Amniotic stem cell (primary cell): ENCODE data around the gene AHCYL2.
A peak's percentile ranks its signal among the peaks of the same experiment; 100 is the strongest.
"Not testable (repeated sequence)": the region's sequence is repeated elsewhere in the genome, so short reads cannot be mapped to it uniquely, and the experiment has no call there.

Experiments used
- DNase-seq: peaks from one replicate; lab custom pipeline; 2025; lab: John Stamatoyannopoulos, UW

AHCYL2 gene

GRCh38 chr7:129209067-129209926 lies 15.5 kb upstream of the AHCYL2 start:
- no peak for DNase-seq

GRCh38 chr7:129210256-129210988 lies 14.4 kb upstream of the AHCYL2 start:
- DNase-seq = no peak

- no peak for DNase-seq
Measured at GRCh38 chr7:129210989-129211312, 13.9 kb upstream of the AHCYL2 start.

DNA sequence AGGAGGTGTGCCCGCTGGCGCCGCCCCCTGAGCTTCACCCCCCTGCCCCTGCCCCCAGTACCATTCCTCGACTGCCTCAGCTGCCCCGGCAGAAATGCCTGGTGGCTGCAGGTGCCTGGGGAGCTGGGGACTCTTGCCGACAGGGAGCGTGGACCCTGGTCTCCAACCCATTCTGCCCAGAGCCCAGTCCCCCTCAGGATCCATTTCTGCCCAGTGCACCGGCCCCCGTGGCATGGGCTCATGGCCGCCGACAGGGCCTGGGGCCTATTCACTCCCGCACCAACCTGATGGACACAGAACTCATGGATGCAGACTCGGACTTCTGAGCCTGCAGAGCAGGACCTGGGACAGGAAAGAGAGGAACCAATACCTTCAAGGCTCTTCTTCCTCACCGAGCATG lies 12.7 kb upstream of the AHCYL2 start:
- DNase-seq = no peak

DNA sequence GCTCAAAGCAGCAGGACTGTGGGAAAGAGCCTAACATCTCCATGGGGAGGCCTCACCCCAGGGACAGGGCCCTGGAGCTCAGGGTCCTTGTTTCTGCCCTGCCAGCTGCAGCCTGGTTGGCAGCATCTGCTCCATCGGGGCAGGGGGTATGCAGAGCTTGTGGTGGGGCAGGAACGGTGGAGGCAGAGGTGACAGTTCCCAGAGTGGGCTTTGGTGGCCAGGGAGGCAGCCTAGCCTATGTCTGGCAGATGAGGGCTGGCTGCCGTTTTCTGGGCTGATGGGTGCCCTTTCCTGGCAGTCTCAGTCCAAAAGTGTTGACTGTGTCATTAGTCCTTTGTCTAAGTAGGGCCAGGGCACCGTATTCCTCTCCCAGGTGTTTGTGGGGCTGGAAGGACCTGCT lies 12.2 kb upstream of the AHCYL2 start:
- no peak for DNase-seq

DNA sequence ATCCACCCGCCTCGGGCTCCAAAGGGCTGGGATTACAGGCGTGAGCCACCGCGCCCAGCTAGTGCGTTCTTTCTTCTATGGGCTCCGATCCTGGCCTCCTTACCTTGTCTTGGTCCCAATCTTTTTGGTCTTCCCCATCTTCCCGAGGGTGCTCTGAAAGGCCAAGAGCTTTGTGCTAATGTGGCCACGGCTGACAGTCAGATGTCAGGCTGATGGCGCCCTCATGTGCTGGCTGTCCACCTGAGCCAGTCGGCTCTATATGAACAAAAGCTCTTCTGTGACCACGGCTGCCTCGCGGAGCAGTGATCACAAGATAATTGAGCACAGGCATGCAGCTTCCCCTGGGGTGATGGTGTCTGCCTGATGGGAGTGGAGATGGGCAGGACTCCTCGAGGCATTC lies 11.0 kb upstream of the AHCYL2 start:
- no peak for DNase-seq

DNA sequence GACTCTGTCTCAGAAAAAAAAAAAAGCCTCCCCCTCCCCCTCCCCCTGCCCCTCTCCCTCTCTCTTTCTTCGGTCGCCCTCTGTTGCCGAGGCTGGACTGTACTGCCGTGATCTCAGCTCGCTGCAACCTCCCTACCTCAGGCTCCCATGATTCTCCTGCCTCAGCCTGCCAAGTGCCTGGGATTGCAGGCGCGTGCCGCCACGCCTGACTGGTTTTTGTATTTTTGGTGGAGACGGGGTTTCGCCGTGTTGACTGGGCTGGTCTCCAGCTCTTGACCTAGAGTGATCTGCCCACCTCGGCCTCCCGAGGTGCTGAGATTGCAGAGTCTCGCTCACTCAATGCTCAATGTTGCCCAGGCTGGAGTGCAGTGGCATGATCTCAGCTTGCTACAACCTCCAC lies 9.1 kb upstream of the AHCYL2 start:
- DNase-seq = not testable (repeated sequence)

- not testable (repeated sequence) for DNase-seq
Measured at GRCh38 chr7:129216101-129216715, 8.6 kb upstream of the AHCYL2 start.

- not testable (repeated sequence) for DNase-seq
Measured at GRCh38 chr7:129216821-129217416, 7.9 kb upstream of the AHCYL2 start.

DNA sequence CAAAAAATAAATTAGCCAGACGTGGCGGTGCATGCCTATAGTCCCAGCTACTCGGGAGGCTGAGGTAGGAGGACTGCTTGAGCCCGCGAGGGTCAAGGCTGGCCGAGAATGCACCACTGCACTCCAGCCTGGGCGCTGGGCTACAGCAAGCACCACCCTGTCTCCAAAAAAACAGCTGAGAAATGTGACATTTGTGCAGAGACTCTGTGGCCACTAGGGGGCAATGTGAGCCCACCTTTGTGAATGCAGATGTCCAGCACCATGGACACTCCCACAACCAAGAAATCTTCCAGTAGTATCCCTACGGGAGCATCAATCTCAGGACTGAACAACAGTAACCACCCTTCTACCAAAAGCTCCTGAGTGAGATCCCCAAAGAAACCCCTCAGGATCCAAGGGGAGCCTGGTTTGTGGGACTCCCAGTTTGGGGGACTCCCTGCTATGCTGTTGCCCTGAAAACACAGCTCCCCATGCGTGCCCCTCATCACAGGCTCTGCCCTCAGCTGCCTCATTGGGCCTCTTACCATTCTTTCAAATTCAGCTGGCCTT lies 6.2 kb upstream of the AHCYL2 start:
- peak; percentile 47 for DNase-seq

DNA sequence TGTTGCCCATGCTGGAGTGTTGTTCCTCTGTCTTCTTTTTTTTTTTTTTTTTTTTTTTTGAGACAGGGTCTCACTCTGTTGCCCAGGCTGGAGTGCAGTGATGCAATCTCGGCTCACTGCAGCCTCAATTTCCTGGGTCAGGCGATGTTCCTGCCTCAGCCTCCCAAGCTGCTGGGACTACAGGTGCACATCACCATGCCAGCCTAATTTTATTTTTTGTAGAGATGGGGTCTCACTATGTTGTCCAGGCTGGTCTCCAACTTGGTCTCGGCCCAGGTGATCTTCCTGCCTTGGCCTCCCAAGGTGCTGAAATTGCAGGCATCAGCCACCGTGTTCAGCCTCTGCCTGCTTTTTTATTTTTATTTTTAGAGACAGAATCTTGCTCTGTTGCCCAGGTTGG lies 5.7 kb upstream of the AHCYL2 start:
- not testable (repeated sequence) for DNase-seq

DNA sequence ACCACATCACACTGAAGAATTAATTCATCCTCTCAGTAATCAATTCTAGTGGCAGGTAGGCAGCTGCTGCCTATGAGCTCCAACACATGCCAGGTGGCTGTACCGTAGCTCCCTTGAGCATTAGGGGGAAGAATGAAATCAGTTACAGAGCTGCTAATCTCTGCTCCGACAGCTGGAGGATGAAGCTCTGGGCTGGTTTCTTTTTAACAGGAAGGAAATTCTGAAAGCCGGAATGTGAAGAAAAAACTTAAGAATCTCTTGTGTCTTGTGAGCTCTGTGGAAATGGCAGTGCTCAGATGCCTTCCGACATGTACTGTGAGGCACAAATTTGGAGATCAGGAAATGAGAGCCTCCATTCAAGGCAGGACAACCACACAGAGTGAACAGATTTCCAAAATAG lies 2.8 kb upstream of the AHCYL2 start:
- DNase-seq = no peak

DNA sequence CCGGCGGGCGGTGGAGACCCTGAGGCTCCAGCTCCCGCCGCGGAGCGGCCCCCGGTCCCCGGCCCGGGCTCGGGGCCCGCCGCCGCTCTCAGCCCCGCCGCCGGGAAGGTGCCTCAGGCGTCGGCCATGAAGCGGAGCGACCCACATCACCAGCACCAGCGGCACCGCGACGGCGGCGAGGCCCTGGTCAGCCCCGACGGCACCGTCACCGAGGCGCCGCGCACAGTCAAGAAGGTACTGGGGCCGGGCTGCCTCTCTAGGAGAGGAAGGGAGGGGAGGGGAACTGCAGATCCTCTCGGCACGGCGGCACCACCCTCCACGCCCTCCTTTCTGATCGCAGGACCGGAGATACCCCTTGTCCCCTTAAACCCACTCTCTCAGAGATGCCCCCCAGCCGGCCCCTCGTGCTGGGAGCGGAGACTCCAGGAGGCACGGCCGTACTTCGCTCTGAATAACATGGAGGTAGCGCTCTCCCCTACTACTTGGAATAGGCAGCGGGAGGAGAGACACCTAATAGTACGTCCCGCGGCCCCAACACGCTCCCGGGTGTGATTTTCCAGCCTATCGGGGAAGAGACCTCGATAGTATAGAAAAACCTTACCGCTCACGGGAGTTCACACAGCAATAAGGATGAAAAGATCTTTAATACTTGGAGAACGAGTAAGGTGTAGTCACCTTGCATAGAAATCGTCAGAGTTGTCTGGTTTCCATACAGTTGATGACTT lies 538 bp downstream of the AHCYL2 start:
- DNase-seq = peak; percentile 11

DNA sequence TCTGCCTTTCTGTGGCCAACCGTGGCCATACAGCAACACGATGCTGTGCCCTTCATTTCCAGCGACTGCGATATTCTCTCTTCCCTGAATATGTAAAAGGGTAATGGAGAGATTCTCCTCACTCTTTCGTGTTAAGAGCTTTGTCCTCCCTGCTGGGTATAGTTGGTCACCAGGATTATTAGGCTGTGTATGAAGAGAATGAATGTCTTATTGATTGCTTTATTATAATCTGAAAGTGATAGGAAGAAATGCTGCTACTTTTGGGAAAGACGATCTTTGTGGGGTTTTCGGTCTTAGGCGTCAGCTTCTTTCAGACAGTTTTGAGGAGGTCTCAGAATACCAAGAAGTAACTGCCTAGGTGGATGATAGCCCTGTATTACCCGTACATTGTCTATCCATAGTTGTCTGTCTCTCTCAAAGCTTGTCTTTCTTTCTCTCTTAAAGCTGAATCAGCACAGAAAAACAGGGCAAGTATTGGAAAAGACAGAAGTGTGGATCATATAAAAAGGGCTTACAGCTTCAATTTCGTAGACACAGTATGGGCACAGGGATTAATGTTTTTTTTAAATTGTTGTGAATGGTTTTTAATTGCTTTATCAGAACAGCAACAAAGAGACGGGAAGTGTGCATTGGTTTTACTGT lies 1.2 kb downstream of the AHCYL2 start:
- no peak for DNase-seq

DNA sequence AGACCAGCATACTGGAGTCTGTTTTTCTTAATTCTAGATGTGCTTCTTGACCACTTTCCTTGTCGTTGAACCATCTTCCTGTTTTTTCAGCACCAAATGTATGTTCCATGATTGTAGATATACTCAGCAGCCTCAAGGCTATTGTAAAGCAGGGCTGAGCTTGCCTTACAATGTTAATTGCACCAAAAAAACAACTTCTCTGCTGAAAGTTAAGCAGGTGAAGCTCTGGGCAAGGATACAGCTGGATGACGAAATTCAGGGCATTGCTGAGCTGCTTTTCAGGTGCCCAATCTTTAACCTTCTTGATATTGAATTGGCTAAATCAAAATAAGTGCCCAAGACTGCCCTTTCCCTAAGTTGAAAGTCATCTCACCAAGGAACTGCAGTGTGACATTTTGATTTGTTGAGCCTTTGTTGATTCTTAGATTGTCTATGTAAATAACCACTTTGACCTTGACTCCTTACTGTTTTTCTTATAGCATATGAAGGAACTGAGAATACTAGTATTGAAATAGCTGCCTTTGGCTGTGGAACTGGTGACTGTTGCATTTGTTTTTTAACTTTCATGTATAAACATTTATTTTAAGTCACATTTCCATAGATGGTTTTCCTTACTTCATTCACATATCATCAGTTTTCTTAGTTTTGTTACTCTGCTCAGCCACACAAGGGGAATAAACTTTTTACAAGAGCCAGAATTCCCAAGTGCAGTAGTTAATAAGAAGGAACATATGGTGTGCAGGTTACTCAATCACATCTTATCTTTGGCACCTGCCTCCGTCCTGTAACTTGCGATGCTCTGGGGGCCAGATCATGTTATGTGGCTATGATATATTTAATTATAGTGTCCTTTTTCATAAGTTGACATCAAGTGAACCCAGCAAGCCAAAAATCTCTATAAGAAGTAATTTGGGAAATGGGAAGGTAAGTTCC lies 3.1 kb downstream of the AHCYL2 start:
- no peak for DNase-seq

DNA sequence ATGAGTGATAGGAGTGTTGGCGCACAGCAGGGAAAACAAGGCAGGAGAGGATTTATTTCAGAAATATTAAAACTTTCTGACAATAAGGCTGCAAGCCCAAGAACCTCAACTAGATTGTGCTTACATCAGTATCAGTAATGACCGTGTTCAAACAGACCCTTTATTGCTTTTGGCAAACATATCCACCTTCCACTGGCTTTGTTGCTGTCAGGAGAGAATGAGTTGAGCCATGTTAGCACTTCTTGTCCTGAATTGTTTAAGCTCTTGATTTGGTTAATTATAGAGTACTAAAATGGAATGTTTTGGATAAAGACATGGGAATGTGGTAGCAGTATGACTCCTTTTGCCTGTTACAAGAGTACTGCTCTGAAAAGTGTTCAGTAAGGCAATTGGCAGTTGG lies 3.8 kb downstream of the AHCYL2 start:
- no peak for DNase-seq

DNA sequence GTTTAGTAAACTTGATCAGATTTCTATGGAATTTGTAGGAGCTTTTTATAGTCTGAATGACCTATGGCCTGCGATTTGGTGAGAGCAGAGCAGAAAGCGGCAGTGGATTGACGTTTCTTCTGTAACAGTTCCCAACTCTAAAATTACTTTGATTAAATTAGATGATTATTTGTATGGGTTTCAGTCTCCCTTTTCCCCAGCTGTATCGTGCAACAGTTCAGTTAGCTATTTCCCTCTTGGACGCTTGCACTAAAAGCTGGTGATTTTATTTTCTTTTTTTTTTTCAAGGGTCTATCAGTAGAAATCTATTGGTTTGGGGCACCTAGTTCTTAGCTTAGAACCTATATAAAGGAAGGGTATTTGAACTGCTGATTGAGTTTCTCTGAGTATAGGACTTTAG lies 6.8 kb downstream of the AHCYL2 start:
- no peak for DNase-seq

DNA sequence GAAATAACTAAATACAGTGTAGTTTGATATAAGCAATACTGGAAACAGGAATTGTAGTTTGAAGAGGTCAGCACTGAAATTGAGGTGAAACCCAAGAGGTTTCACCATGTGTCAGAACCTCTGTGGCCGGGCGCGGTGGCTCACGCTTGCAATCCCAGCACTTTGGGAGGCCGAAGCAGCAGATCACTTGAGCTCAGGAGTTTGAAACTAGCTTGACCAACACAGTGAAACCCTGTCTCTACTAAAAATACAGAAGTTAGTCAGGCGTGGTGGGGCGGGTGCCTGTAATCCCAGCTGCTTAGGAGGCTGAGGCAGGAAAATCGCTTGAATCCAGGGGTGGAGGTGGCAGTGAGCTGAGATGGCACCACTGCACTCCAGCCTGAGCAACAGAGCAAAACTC lies 13.7 kb downstream of the AHCYL2 start:
- DNase-seq = no peak

DNA sequence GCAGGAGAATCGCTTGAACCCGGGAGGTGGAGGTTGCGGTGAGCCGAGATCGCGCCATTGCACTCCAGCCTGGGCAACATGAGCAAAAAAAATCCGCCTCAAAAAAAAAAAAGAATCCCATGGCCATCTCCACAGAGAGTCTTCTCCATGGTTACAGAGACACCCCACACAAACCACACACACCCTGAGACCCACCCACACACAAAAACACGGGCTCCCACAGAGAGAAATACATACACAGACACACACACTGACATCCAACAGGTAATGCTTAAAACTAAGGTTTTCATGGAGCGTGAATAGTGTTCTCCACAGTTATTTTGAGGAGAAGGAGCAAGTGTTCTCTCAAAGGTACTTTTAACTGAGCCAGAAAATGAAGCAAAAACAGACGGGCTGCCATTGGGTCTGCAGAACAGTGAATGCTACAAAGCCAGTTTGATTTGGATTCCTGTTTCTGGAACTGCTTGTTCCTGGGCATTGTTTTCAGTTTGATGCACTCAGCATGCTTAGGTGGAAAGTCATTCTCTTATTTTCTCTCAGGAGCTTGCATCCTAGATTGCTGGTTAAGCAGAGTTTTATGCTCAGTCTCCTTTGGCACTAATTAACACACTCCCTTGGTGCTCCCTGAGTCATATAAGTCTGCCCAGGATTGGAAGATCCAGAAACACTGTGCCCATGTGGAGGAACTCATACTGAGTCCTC lies 15.4 kb downstream of the AHCYL2 start:
- DNase-seq = no peak
